NB4 (cell line): ENCODE results near the gene NPLOC4.

Experiments
- POLR2A ChIP-seq: IDR thresholded peaks from 2 replicates; pipeline ENCODE4 v1.6.1; 2011; ENCODE audit warnings: mild to moderate bottlenecking; ENCODE audit not compliant: insufficient read length; ENCODE audit errors: extremely low read depth
- TF ChIP-seq, protein P1 (sequence below): IDR thresholded peaks from one replicate; pipeline ENCODE4 v1.5.1; 2012; ENCODE audit warnings: low read depth, low read length
- TF ChIP-seq, protein P2 (sequence below): IDR thresholded peaks from 2 replicates; pipeline ENCODE4 v1.6.1; 2011; ENCODE audit warnings: low read depth, low read length

DNA sequence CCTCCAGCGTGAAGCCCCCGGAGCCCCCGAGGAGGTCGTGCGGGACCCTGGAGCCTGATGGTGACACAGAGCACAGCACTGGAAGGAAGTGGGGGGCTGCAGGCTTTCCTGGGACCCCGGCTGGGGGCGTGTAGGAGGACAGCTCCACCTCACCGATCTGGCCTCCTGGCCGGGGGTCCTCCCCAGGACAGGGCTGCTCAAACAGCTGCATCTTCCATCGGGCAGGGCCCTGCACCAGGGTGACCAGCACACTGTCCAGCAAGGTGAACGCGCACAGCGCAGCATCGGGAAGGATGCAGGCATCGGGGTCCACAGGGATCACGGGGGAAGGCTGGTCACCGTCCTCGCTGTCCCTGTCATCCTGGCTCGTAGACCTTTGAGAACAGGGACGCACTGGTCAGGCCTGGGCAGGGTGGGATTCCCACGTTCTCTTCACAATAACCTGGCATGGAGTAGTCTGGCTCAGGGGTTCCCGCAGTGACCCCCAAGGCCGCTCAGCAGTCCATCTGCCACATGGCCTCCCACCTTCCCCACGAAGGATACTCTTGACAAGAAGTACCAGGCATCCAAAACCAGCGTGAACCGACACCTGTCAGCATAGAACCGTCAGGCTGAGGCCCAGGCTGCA is 86.0 kb downstream of the NPLOC4 start:
- TF ChIP-seq, protein P1, sequence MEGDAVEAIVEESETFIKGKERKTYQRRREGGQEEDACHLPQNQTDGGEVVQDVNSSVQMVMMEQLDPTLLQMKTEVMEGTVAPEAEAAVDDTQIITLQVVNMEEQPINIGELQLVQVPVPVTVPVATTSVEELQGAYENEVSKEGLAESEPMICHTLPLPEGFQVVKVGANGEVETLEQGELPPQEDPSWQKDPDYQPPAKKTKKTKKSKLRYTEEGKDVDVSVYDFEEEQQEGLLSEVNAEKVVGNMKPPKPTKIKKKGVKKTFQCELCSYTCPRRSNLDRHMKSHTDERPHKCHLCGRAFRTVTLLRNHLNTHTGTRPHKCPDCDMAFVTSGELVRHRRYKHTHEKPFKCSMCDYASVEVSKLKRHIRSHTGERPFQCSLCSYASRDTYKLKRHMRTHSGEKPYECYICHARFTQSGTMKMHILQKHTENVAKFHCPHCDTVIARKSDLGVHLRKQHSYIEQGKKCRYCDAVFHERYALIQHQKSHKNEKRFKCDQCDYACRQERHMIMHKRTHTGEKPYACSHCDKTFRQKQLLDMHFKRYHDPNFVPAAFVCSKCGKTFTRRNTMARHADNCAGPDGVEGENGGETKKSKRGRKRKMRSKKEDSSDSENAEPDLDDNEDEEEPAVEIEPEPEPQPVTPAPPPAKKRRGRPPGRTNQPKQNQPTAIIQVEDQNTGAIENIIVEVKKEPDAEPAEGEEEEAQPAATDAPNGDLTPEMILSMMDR = no peak
- TF ChIP-seq POLR2A = no peak
- TF ChIP-seq, protein P2, sequence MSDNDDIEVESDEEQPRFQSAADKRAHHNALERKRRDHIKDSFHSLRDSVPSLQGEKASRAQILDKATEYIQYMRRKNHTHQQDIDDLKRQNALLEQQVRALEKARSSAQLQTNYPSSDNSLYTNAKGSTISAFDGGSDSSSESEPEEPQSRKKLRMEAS = no peak
